SU-DHL-6 (cell line): ENCODE results near the gene EPHB6.

ENCODE experiments used
- EZH2phosphoT487 ChIP-seq: fragments of 200-600 bp; sonication (generic), shearing (Covaris generic); conservative IDR thresholded peaks from 2 replicates; pipeline ENCODE4 v1.6.1; 2018; ENCODE audit warnings: mild to moderate bottlenecking, antibody characterized with exemption, low read length, moderate library complexity, mixed read lengths
- TF ChIP-seq, protein P1 (sequence below): fragments of 200-600 bp; sonication (generic); IDR thresholded peaks from one replicate; pipeline ENCODE4 v1.5.1; 2017; ENCODE audit warnings: antibody characterized with exemption, mild to moderate bottlenecking, low read length, moderate library complexity; ENCODE audit not compliant: insufficient read depth, poor library complexity, severe bottlenecking

DNA sequence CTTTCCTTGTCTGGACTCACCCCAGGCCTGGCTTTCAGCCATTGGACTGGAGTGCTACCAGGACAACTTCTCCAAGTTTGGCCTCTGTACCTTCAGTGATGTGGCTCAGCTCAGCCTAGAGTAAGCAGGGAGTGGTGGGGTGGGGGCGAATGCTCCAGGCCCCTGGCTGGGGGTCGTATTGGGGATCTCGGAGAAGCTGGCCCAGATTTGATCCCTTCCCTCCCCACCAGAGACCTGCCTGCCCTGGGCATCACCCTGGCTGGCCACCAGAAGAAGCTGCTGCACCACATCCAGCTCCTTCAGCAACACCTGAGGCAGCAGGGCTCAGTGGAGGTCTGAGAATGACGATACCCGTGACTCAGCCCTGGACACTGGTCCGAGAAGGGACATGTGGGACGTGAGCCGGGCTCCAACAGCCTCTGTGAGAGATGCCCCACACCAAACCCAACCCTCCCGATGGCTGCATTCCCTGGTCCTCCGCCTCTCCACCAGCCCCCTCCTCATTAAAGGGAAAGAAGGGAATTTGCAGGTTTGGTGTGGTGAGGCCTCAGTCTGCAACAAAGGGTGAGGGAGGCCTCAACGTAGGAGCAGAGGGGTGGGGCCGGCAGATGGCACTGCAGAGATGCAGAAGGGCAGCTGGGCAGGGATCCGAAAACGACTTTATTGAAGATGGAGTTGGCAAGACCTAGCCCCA lies 15.8 kb downstream of the EPHB6 start:
- TF ChIP-seq, protein P1, sequence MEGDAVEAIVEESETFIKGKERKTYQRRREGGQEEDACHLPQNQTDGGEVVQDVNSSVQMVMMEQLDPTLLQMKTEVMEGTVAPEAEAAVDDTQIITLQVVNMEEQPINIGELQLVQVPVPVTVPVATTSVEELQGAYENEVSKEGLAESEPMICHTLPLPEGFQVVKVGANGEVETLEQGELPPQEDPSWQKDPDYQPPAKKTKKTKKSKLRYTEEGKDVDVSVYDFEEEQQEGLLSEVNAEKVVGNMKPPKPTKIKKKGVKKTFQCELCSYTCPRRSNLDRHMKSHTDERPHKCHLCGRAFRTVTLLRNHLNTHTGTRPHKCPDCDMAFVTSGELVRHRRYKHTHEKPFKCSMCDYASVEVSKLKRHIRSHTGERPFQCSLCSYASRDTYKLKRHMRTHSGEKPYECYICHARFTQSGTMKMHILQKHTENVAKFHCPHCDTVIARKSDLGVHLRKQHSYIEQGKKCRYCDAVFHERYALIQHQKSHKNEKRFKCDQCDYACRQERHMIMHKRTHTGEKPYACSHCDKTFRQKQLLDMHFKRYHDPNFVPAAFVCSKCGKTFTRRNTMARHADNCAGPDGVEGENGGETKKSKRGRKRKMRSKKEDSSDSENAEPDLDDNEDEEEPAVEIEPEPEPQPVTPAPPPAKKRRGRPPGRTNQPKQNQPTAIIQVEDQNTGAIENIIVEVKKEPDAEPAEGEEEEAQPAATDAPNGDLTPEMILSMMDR, result no peak
- TF ChIP-seq EZH2phosphoT487, result no peak
